GM18520 (cell line): Measurements from ENCODE around the gene RNU7-1.
"Not testable (repeated sequence)": the region's sequence is repeated elsewhere in the genome, so short reads cannot be mapped to it uniquely, and the experiment has no call there.

Experiments used
- ATAC-seq: cut with Tn5 transposase; IDR thresholded peaks from one replicate; pipeline ENCODE4 v1.9.1; 2021; ENCODE audit not compliant: unreplicated experiment

The RNU7-1 gene

GRCh38 chr12:6943722-6944380, at the start of gene RNU7-1, which contains the start of gene C12orf57:
RNU7-1 (plus strand) TSS chr12:6943816.
C12orf57 (plus strand) TSS chr12:6944022; CDS start chr12:6944122, 100 bp downstream.
- ATAC-seq = peak; percentile 25

- ATAC-seq = no peak
Observed at GRCh38 chr12:6894321-6894720, 49.3 kb upstream of the RNU7-1 start.

DNA sequence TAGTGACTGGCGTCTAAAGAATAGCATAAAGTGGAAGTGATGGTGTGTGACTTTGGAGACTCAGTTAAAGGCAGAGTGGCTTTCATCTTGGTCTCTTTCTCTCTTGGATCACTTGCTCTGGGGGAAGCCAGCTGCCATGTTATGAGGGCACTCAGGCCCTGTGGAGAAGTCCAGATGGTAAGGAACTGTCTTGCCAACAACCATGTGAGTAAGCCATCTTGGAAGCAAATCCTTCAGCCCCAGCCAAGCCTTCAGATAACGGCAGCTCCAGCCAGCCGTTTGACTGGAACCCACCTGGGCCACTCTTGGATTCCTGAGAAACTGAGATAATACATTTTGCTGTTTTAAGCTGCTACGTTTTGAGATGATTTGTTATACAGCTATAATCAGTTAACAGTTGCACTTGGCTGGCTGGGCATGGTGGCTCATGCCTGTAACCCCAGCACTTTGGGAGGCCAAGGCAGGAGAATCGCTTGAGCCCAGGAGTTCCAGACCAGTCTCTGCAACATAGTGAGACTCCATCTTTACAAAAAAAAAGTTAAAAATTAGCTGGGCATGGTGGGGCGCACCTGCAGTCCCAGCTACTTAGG, 46.7 kb upstream of the RNU7-1 start:
- ATAC-seq = no peak

GRCh38 chr12:6899427-6899826, 44.2 kb upstream of the RNU7-1 start:
- ATAC-seq = no peak

GRCh38 chr12:6899837-6900519, 43.6 kb upstream of the RNU7-1 start:
- ATAC-seq = no peak

DNA sequence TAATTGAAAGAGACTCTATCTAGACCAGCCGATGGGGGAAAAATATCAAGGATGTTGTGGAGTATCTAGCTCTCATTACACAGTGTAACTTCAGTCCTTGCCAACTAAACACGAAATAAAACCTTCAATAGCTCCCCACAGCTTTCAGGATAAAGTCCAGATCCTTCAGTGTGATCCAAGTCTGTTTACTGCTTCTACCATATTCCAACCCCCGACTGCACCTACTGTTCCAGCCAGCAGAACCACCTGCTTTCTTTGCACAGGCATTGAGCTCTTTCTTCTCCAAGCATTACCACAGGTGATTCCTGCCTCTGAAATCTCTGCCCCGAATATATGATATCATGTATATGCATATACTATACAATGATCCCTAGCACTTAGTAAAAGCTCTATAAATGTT, 41.2 kb upstream of the RNU7-1 start:
- ATAC-seq = no peak

DNA sequence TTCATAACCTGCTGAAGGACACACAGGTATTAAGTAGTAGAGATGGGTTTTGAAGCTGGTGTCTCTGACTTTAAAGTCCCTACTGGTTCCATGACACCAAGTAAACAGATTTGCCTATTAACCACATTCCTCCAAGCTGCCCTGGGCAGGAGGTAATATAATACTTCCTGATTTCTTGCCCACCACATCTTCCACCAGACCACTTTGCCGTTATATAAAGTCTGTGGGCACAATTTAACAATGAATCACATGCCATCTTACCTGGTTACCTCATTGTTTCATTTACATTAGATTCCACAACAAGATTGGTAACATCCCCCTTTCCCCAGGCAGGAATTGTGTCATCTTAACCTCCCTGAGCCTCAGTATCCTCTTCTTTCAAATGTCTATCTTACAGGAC, 39.9 kb upstream of the RNU7-1 start:
- no peak for ATAC-seq

DNA sequence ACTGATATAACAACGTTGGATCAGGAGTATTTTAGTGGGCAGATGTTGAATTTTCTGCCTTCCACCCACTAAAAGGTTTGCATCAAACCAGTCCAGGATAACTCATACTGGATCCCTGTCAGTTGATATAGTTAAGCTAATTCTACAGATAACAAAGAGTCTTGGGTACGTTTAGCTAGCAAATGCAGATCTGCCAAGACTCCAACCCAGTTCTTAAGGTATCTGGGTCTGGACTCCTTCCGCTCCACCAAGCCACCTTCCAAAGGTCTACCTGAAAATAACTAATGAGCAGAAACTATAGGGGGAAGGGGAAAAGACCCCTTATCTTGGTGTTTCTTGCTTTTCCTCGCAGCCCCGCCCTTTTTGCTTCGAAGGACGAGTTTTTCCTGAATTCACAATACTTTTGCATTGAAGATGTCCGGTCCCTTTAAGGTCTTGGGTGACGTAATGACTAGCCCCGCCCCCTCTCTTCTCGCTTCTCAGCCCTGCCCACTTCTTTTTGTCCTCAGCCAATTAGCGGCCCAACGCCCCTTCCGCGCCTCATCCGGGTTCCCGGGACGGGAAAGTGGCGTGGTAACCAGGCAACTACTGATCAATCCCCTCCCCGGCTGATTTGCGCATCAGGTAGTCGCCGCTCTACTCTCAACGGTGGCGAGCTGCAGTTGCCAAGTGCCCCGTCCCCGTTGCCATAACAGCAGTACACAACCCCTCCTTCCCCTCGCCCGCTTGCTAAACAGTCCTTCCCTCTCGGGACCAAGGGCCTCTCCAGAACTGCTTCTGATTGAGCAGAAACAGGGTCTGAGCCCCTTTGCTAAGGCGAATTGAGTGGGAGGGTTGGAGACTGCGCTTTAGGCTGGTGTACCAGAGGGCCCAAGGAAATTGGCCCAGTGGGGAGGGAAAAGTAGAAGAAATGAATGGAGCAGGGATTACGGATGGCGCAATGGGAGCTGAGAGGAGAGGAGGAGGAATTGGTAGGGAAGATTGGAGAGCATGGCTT, 39.0 kb upstream of the RNU7-1 start, which contains the start of gene LRRC23:
TSS of gene LRRC23 (plus strand) at position 543 of the 997 bp plus-strand sequence. CDS start 812 bp downstream, outside the sequence.
- peak; percentile 76 for ATAC-seq

DNA sequence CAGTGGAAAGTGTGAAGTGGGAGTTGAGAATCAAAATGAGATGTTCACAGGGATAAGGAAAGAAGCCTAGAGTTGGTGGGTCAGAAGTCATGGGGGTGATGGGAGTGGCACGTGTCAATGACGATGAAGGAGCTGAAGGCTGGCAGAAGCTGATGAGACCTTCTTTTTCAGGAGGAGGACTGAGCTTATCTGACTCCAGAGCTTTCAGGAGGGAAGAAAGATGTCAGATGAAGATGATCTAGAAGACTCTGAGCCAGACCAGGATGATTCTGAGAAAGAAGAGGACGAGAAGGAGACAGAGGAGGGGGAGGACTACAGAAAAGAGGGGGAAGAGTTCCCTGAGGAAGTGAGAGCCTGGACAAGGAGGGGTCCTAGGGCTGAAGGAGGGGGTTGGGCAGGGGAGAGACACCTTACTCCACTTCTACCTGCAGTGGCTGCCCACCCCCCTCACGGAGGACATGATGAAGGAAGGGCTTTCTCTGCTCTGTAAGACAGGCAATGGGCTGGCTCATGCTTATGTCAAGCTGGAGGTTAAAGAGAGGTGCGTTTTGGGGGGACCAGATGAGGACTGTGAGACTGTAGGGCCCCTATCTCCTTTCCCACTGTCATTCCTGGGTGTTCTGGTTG, 38.1 kb upstream of the RNU7-1 start:
- ATAC-seq = no peak

DNA sequence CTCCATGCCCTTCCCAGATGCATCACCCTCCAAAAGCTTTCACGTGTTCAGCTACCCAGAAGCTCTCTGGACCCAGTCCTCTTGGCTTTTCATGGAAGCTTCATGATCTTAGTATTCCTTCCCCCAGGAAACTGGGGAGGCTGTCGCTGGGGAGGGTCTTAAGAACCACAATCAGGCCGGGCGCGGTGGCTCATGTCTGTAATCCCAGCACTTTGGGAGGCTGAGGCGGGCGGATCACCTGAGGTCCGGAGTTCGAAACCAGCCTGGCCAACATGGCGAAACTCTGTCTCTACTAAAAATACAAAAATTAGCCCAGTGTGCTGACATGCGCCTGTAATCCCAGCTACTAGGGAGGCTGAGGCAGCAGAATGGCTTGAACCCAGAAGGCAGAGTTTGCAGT, 35.5 kb upstream of the RNU7-1 start:
- ATAC-seq = not testable (repeated sequence)

- ATAC-seq = no peak
Observed at GRCh38 chr12:6909421-6910145, 34.0 kb upstream of the RNU7-1 start.

DNA sequence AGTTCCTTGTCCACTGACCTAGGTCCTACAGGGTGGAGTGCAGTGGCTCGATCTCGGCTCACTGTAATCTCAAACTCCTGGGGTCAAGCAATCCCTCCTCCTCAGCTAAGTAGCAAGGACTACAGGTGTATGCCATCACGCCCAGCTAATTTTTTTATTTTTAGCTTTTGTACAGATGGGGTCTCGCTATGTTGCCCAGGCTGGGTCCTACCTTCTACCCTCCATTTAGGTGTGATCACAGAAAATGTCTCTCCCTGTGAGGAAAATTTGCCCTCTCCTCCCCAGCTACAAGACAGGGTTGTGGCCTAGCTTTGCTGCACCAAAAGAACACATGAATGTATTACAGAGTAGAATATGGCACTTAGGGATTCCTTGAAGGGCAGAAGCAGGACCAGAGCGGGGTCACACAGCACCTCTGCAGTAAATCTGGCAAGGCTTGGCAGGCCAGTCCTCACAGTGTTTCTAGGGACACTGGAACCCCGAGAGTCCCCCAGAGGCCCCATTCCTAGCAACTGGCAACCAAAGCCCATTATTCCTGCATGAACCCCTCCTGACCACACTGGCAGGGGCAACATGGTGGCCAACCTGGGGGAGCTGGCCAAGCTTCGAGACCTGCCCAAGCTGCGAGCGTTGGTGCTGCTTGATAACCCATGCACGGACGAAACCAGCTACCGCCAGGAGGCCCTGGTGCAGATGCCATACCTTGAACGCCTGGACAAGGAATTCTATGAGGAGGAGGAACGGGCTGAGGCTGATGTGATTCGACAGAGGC, 31.3 kb upstream of the RNU7-1 start:
- no peak for ATAC-seq

DNA sequence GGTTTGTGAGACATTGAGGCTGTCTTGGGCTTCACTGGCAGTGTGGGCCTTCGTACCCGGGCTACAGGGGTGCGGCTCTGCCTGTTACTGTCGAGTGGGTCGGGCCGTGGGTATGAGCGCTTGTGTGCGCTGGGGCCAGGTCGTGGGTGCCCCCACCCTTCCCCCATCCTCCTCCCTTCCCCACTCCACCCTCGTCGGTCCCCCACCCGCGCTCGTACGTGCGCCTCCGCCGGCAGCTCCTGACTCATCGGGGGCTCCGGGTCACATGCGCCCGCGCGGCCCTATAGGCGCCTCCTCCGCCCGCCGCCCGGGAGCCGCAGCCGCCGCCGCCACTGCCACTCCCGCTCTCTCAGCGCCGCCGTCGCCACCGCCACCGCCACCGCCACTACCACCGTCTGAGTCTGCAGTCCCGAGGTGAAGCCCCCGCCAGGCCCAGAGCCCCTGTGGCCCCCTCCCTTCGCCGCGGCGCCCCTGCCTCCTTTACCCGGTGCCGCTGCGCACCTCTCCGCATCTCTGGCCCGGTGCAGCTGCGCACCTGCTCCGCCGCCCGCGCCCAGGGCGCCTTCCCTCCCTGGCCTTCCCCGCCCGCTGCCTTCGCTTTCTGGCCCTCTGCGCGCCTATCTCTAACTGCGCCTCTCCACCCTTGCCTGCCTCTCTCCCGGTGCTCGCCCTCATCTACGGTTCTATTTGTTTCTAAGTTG, 29.2 kb upstream of the RNU7-1 start, which contains the start of gene ENO2:
TSS of gene ENO2 (plus strand) at position 335 of the 701 bp plus-strand sequence. CDS start 1,253 bp downstream, outside the sequence.
- ATAC-seq = peak; percentile 62

DNA sequence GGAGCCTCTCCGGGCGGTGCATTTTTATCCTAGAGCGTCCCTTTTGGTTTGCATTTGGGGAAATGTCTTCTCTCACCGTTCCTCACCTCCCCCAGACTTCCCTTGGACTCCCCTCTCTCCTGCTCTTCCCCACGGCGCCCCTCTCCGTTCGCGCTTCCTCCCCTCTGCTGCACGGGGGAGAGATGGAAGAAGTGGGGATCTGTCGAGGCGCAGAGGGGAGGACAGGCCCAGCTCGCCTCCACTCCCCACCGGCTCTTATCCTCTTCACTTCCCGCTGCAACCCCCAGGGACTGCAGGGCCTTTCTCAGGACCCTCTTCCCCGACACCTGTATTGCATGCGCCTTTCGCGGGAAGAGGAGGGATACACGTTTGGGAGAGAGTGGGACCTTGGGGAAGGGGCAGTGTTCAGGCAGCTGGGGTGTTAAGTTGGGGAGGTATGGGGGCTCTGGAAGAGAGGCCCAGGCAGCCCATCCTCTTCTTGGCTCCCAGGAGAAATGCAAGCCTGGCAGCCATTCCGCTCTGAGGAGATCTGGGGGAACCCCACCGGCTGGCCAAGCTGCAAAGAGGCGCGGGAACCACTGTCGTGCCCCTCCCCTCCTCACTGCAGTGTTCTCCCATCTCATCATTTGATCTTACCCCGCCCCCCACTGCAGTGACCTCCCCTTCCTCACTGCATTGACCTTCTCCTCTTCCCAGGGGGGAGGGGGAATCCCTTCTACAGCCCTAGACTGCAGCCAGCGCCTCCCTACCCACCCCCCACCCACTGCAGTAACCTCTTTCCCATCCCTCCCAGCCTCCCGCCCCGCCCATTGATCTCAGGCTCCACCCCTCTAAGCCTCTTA, 28.4 kb upstream of the RNU7-1 start:
- no peak for ATAC-seq

- no peak for ATAC-seq
Observed at GRCh38 chr12:6915789-6916285, 27.8 kb upstream of the RNU7-1 start.

DNA sequence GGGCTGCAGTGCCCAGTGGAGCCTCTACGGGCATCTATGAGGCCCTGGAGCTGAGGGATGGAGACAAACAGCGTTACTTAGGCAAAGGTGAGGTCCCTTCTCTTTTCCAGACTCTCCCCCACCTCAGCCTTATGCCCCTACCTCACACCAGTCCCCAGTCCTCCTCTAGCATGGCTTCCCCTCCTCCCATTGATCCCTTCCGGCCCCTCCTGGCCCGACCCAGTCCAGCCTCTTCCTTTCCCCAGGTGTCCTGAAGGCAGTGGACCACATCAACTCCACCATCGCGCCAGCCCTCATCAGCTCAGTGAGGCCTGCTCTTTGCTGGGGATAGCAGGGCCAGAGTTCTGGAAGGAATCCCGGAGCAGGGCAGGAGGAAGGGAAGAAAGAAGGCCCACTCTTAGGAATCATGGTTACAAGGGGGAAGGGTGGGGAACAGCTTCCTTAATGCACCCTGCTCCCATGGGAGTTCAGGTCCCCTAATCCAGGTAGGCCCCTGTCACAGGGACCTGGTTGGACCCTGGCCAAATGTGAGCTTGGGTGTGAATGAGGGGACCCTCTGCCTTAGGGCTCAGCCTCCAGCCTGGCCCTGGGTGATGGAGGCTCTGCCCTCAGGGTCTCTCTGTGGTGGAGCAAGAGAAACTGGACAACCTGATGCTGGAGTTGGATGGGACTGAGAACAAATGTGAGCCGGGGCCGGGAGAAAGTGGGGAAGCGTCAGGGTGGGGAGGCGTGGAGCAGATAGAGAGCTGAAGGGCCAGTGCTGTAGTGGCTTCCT, 27.0 kb upstream of the RNU7-1 start:
- no peak for ATAC-seq
